HL-60 (cell line): ENCODE data around the gene RNASE13.

ENCODE experiments used
- CTCF ChIP-seq: IDR thresholded peaks from one replicate; pipeline ENCODE4 v1.5.1; 2011; ENCODE audit warnings: low read length, control low read depth, inconsistent platforms; ENCODE audit not compliant: insufficient read depth
- GABPA ChIP-seq: IDR thresholded peaks from 2 replicates; pipeline ENCODE4 v1.6.1; 2012; ENCODE audit warnings: low read depth
- POLR2AphosphoS5 ChIP-seq: IDR thresholded peaks from 2 replicates; pipeline ENCODE4 v1.6.1; 2012; ENCODE audit warnings: low read depth
- TF ChIP-seq, protein P1 (sequence below): IDR thresholded peaks from 2 replicates; pipeline ENCODE4 v1.6.1; 2012; ENCODE audit warnings: low read depth; ENCODE audit not compliant: insufficient replicate concordance

- TF ChIP-seq CTCF (no peak), GABPA (no peak), POLR2AphosphoS5 (no peak)
- TF ChIP-seq, protein P1, sequence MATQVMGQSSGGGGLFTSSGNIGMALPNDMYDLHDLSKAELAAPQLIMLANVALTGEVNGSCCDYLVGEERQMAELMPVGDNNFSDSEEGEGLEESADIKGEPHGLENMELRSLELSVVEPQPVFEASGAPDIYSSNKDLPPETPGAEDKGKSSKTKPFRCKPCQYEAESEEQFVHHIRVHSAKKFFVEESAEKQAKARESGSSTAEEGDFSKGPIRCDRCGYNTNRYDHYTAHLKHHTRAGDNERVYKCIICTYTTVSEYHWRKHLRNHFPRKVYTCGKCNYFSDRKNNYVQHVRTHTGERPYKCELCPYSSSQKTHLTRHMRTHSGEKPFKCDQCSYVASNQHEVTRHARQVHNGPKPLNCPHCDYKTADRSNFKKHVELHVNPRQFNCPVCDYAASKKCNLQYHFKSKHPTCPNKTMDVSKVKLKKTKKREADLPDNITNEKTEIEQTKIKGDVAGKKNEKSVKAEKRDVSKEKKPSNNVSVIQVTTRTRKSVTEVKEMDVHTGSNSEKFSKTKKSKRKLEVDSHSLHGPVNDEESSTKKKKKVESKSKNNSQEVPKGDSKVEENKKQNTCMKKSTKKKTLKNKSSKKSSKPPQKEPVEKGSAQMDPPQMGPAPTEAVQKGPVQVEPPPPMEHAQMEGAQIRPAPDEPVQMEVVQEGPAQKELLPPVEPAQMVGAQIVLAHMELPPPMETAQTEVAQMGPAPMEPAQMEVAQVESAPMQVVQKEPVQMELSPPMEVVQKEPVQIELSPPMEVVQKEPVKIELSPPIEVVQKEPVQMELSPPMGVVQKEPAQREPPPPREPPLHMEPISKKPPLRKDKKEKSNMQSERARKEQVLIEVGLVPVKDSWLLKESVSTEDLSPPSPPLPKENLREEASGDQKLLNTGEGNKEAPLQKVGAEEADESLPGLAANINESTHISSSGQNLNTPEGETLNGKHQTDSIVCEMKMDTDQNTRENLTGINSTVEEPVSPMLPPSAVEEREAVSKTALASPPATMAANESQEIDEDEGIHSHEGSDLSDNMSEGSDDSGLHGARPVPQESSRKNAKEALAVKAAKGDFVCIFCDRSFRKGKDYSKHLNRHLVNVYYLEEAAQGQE, result no peak
Measured at GRCh38 chr14:21001218-21001617, 33.4 kb downstream of the RNASE13 start.
